SK-N-SH (cell line): Measurements from ENCODE around the gene LEKR1.

Experiments used
- CHD2 ChIP-seq: fragments of 150-350 bp; IDR thresholded peaks from 2 replicates; pipeline ENCODE4 v1.6.1; 2018; ENCODE audit warnings: low read length; ENCODE audit not compliant: partially characterized antibody
- GATA2 ChIP-seq: sonication (generic); formaldehyde crosslinking; IDR thresholded peaks from 2 replicates; pipeline ENCODE4 v1.5.0; 2020; ENCODE audit warnings: mild to moderate bottlenecking, missing genetic modification reagents
- POLR2AphosphoS5 ChIP-seq: IDR thresholded peaks from 2 replicates; pipeline ENCODE4 v1.6.1; 2012; ENCODE audit warnings: low read depth, low read length
- RAD21 ChIP-seq: IDR thresholded peaks from 2 replicates; pipeline ENCODE4 v1.6.1; 2012; ENCODE audit warnings: mild to moderate bottlenecking, low read length
- RXRA ChIP-seq: IDR thresholded peaks from 2 replicates; pipeline ENCODE4 v1.4.0; 2012; ENCODE audit warnings: low read depth, mild to moderate bottlenecking, borderline replicate concordance
- SIN3A ChIP-seq: IDR thresholded peaks from 2 replicates; pipeline ENCODE4 v1.6.1; 2012; ENCODE audit warnings: low read depth, mild to moderate bottlenecking, low read length, moderate library complexity, borderline replicate concordance
- TAF1 ChIP-seq: IDR thresholded peaks from 2 replicates; pipeline ENCODE4 v1.6.1; 2012; ENCODE audit warnings: low read depth, mild to moderate bottlenecking, low read length, moderate library complexity, borderline replicate concordance
- TEAD4 ChIP-seq: IDR thresholded peaks from 2 replicates; pipeline ENCODE4 v1.4.0; 2012; ENCODE audit warnings: mild to moderate bottlenecking, borderline replicate concordance; ENCODE audit not compliant: insufficient read depth
- YY1 ChIP-seq: IDR thresholded peaks from 2 replicates; pipeline ENCODE4 v1.4.0; 2012; ENCODE audit warnings: low read depth, mild to moderate bottlenecking
- TF ChIP-seq, protein P1 (sequence below): fragments of 200-600 bp; sonication (generic); IDR thresholded peaks from 2 replicates; pipeline ENCODE4 v1.6.1; 2017; ENCODE audit warnings: antibody characterized with exemption, mild to moderate bottlenecking, moderate library complexity
- TF ChIP-seq, protein P2 (sequence below): IDR thresholded peaks from 2 replicates; pipeline ENCODE4 v1.4.0; 2012; ENCODE audit warnings: low read depth, borderline replicate concordance
- TF ChIP-seq, protein P3 (sequence below): IDR thresholded peaks from 2 replicates; pipeline ENCODE4 v1.4.0; 2012; ENCODE audit warnings: low read depth

DNA sequence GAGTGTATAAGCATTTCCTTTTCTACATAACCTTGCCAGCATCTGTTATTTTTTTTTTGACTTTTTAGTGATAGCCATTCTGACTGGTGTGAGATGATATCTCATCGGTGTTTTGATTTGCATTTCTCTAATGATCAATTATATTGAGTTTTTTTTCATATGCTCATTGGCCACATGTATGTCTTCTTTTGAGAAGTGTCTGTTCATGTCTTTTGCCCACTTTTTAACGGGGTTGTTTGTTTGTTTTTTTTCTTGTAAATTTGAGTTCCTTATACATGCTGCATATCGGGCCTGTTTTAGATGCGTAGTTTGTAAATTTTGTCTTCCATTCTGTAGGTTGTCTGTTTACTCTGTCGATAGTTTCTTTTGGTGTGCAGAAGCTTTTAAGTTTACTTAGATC is 89.2 kb downstream of the LEKR1 start:
- TF ChIP-seq, protein P1, sequence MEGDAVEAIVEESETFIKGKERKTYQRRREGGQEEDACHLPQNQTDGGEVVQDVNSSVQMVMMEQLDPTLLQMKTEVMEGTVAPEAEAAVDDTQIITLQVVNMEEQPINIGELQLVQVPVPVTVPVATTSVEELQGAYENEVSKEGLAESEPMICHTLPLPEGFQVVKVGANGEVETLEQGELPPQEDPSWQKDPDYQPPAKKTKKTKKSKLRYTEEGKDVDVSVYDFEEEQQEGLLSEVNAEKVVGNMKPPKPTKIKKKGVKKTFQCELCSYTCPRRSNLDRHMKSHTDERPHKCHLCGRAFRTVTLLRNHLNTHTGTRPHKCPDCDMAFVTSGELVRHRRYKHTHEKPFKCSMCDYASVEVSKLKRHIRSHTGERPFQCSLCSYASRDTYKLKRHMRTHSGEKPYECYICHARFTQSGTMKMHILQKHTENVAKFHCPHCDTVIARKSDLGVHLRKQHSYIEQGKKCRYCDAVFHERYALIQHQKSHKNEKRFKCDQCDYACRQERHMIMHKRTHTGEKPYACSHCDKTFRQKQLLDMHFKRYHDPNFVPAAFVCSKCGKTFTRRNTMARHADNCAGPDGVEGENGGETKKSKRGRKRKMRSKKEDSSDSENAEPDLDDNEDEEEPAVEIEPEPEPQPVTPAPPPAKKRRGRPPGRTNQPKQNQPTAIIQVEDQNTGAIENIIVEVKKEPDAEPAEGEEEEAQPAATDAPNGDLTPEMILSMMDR: no peak
- no peak for TF ChIP-seq TEAD4
- no peak for TF ChIP-seq RAD21
- TF ChIP-seq GATA2: no peak
- no peak for TF ChIP-seq CHD2
- no peak for TF ChIP-seq YY1
- TF ChIP-seq SIN3A: no peak
- TF ChIP-seq, protein P2, sequence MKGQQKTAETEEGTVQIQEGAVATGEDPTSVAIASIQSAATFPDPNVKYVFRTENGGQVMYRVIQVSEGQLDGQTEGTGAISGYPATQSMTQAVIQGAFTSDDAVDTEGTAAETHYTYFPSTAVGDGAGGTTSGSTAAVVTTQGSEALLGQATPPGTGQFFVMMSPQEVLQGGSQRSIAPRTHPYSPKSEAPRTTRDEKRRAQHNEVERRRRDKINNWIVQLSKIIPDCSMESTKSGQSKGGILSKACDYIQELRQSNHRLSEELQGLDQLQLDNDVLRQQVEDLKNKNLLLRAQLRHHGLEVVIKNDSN: no peak
- no peak for TF ChIP-seq TAF1
- TF ChIP-seq, protein P3, sequence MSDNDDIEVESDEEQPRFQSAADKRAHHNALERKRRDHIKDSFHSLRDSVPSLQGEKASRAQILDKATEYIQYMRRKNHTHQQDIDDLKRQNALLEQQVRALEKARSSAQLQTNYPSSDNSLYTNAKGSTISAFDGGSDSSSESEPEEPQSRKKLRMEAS: no peak
- no peak for TF ChIP-seq POLR2AphosphoS5
- TF ChIP-seq RXRA: no peak
